Upper lobe of left lung (tissue), 4 donors: ENCODE data around the gene RSRC1.

ENCODE experiments used
- POLR2A ChIP-seq, 4 donors: fragments of 450-650 bp; IDR thresholded peaks; one replicate each; pipeline ENCODE4 v1.5.1; 2016 to 2017; ENCODE audit warnings: antibody characterized with exemption in 4 of 4, mild to moderate bottlenecking in 2 of 4
- TF ChIP-seq, protein P1 (sequence below), 6 experiments: fragments of 450-650 bp in 4 of 6; fragments of 200-600 bp in 2 of 6; sonication (generic) in 2 of 6; IDR thresholded peaks; one replicate each; pipeline ENCODE4 v1.5.1; 2016 to 2019; ENCODE audit warnings: antibody characterized with exemption in 6 of 6

GRCh38 chr3:158451405-158452055 is 341.6 kb downstream of the RSRC1 start:
- TF ChIP-seq, protein P1, sequence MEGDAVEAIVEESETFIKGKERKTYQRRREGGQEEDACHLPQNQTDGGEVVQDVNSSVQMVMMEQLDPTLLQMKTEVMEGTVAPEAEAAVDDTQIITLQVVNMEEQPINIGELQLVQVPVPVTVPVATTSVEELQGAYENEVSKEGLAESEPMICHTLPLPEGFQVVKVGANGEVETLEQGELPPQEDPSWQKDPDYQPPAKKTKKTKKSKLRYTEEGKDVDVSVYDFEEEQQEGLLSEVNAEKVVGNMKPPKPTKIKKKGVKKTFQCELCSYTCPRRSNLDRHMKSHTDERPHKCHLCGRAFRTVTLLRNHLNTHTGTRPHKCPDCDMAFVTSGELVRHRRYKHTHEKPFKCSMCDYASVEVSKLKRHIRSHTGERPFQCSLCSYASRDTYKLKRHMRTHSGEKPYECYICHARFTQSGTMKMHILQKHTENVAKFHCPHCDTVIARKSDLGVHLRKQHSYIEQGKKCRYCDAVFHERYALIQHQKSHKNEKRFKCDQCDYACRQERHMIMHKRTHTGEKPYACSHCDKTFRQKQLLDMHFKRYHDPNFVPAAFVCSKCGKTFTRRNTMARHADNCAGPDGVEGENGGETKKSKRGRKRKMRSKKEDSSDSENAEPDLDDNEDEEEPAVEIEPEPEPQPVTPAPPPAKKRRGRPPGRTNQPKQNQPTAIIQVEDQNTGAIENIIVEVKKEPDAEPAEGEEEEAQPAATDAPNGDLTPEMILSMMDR (IDR thresholded peaks at IDR 0.05): no peak
- TF ChIP-seq POLR2A (IDR thresholded peaks at IDR 0.05): no peak
